DND-41 (cell line): Measurements from ENCODE around the gene TEX19.
"Not testable (repeated sequence)": the region's sequence is repeated elsewhere in the genome, so short reads cannot be mapped to it uniquely, and the experiment has no call there.

Experiments
- EZH2 ChIP-seq: IDR thresholded peaks from 3 replicates; pipeline ENCODE4 v1.6.1; 2012; ENCODE audit warnings: borderline replicate concordance, low read depth, mild to moderate bottlenecking, moderate library complexity, low read length, inconsistent platforms; ENCODE audit not compliant: severe bottlenecking
- TF ChIP-seq, protein P1 (sequence below): IDR thresholded peaks from 2 replicates; pipeline ENCODE4 v1.5.1; 2012; ENCODE audit warnings: borderline replicate concordance, low read length, moderate library complexity, mild to moderate bottlenecking; ENCODE audit not compliant: poor library complexity, severe bottlenecking; ENCODE audit errors: extremely low read depth

DNA sequence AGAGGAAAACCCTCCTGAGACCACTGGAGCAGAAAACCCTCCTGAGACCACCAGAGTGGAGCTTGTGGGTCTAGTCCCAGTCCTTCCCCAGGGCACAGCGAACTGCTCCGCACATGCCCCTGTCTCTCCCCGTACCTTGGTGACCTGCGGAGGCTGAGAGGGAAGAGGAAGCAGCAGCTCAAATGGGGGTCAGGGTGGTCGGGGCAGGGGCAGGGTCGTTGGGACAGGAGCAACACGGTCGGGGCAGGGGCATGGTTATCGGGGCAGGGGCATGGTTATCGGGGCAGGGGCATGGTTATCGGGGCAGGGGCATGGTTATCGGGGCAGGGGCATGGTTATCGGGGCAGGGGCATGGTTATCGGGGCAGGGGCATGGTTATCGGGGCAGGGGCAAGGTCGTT lies 53.0 kb downstream of the TEX19 start:
- TF ChIP-seq, protein P1, sequence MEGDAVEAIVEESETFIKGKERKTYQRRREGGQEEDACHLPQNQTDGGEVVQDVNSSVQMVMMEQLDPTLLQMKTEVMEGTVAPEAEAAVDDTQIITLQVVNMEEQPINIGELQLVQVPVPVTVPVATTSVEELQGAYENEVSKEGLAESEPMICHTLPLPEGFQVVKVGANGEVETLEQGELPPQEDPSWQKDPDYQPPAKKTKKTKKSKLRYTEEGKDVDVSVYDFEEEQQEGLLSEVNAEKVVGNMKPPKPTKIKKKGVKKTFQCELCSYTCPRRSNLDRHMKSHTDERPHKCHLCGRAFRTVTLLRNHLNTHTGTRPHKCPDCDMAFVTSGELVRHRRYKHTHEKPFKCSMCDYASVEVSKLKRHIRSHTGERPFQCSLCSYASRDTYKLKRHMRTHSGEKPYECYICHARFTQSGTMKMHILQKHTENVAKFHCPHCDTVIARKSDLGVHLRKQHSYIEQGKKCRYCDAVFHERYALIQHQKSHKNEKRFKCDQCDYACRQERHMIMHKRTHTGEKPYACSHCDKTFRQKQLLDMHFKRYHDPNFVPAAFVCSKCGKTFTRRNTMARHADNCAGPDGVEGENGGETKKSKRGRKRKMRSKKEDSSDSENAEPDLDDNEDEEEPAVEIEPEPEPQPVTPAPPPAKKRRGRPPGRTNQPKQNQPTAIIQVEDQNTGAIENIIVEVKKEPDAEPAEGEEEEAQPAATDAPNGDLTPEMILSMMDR = not testable (repeated sequence)
- TF ChIP-seq EZH2 = not testable (repeated sequence)
